Panc1 (cell line): ENCODE data around the gene PPP1R3C. TPM values are rescaled to one million over a fixed set of nuclear protein-coding genes. Genes with fewer than 3 reads are reported as not detected.

Source experiments
- ATAC-seq: fragments of 200-7000 bp; cut with Tn5 transposase; 2 replicates; pipeline ENCODE4 v1.9.1; 2020; ENCODE audit warnings: mild to moderate bottlenecking, moderate library complexity
- Bru-seq: library from RNA; stranded (reverse); fragments of 400-500 nt; gene quantifications from one replicate; lab custom pipeline; 2021; lab: Mats Ljungman, UMichigan
- BruChase-seq, 2 experiments: library from RNA; stranded (reverse); fragments of 400-500 nt; gene quantifications; one replicate each; lab custom pipeline; 2021; lab: Mats Ljungman, UMichigan
- BruUV-seq: library from RNA; stranded (reverse); fragments of 400-500 nt; replicated peaks from 2 replicates; lab custom pipeline; 2021; lab: Mats Ljungman, UMichigan
- CTCF ChIA-PET: fragments of 300-600 bp; sonication (Branson Sonifier 250); formaldehyde crosslinking; loops from one replicate; lab custom pipeline; 2022; ENCODE audit warnings: antibody characterized with exemption; lab: Charles Lee
- POLR2A ChIA-PET: fragments of 300-600 bp; sonication (Branson Sonifier 250); formaldehyde crosslinking; loops from one replicate; lab custom pipeline; 2022; ENCODE audit warnings: antibody characterized with exemption; lab: Charles Lee
- DNase-seq: peaks from one replicate; pipeline ENCODE4 v3.0.0-alpha.2; 2010; ENCODE audit warnings: low read depth, low spot score
- H3K27ac ChIP-seq: 2 replicates; pipeline ENCODE4 v1.5.1; 2011; ENCODE audit warnings: mild to moderate bottlenecking, low read length, inconsistent platforms
- H3K27me3 ChIP-seq: fragments of 200-500 bp; sonication (Bioruptor generic); 2 replicates; pipeline ENCODE4 v1.6.0; 2014; ENCODE audit warnings: low read length, inconsistent platforms; ENCODE audit not compliant: control insufficient read depth, insufficient read depth
- H3K36me3 ChIP-seq: fragments of 200-500 bp; sonication (Bioruptor generic); 2 replicates; pipeline ENCODE4 v1.5.1; 2014; ENCODE audit warnings: inconsistent platforms, mild to moderate bottlenecking, low read length, moderate library complexity; ENCODE audit not compliant: control insufficient read depth, insufficient read depth
- H3K4me1 ChIP-seq: 2 replicates; pipeline ENCODE4 v1.5.1; 2011; ENCODE audit warnings: inconsistent platforms, mild to moderate bottlenecking, low read length, moderate library complexity; ENCODE audit not compliant: control insufficient read depth, insufficient read depth
- H3K4me3 ChIP-seq, 2 experiments: 2 replicates each; pipeline ENCODE4 v1.5.1; 2011 to 2012; ENCODE audit warnings: low read depth in 2 of 2, low read length in 2 of 2, mild to moderate bottlenecking in 2 of 2, inconsistent platforms in 1 of 2, moderate library complexity in 1 of 2
- H3K9me3 ChIP-seq: fragments of 200-500 bp; sonication (Bioruptor generic); 2 replicates; pipeline ENCODE4 v1.5.1; 2014; ENCODE audit warnings: low read depth, mild to moderate bottlenecking, inconsistent platforms, low read length, moderate library complexity; ENCODE audit not compliant: control insufficient read depth, insufficient read depth
- POLR2AphosphoS5 ChIP-seq: IDR thresholded peaks from 2 replicates; pipeline ENCODE4 v1.6.1; 2012; ENCODE audit warnings: mild to moderate bottlenecking, low read depth, low read length, moderate library complexity
- SIN3A ChIP-seq: IDR thresholded peaks from 2 replicates; pipeline ENCODE4 v1.6.1; 2012; ENCODE audit warnings: low read depth, mild to moderate bottlenecking, low read length, moderate library complexity, borderline replicate concordance; ENCODE audit not compliant: insufficient read depth
- TCF7L2 ChIP-seq: IDR thresholded peaks from 2 replicates; pipeline ENCODE4 v1.6.1; 2011; ENCODE audit warnings: mild to moderate bottlenecking, low read depth, low read length, inconsistent platforms
- in situ Hi-C: cut with HindIII; loops from 2 replicates; pipeline ENCODE4 v1.10.0; 2016; ENCODE audit warnings: low sequenced_read_pairs, low pct_unique_long_range_greater_than_20kb
- intact Hi-C: fragments of 100-400 bp; cut with micrococcal nuclease; formaldehyde crosslinking; loops from one replicate; pipeline ENCODE4 v1.10.0; 2022; ENCODE audit not compliant: unreplicated experiment
- long read RNA-seq: library from polyadenylated mRNA; unstranded; transcript quantifications from one replicate; pipeline ENCODE4 v2.0.0, GENCODE V29; 2021; ENCODE audit not compliant: unreplicated experiment
- polyA plus RNA-seq: library from polyadenylated mRNA; unstranded; fragments of >200 nt; gene quantifications from one replicate; pipeline ENCODE4 v1.2.1, GENCODE V29; 2012; ENCODE audit warnings: missing spikeins; ENCODE audit not compliant: insufficient read length
- total RNA-seq: library from RNA; stranded (reverse); gene quantifications from one replicate; pipeline ENCODE4 v1.2.1, GENCODE V29; 2021; ENCODE audit not compliant: unreplicated experiment
- TF ChIP-seq, protein P1 (sequence below), 2 experiments: IDR thresholded peaks; 2 replicates each; pipeline ENCODE4 v1.6.1; 2011 to 2012; ENCODE audit warnings: low read depth in 2 of 2, control low read depth in 1 of 2, low read length in 1 of 2, mild to moderate bottlenecking in 1 of 2, moderate library complexity in 1 of 2; ENCODE audit not compliant: insufficient read depth in 1 of 2
- TF ChIP-seq, protein P2 (sequence below): fragments of 450-650 bp; IDR thresholded peaks from 2 replicates; pipeline ENCODE4 v1.5.1; 2017; ENCODE audit warnings: mild to moderate bottlenecking

PPP1R3C gene
- total RNA-seq, result 1.2 TPM
- polyA plus RNA-seq, result 0.94 TPM
- Bru-seq, nascent RNA, result percentile 37 among the genes with signal in this experiment
- BruChase-seq, experiment 1, labeled RNA remaining after a 2-hour chase, result percentile 44 among the genes with signal in this experiment
- BruChase-seq, experiment 2, labeled RNA remaining after a 6-hour chase, result percentile 33 among the genes with signal in this experiment
- long read RNA-seq, partial matches to known transcripts, result 0 of 1 reads
- long read RNA-seq, other reads (novel, unspliced or antisense), result 0 of 1 reads

DNA sequence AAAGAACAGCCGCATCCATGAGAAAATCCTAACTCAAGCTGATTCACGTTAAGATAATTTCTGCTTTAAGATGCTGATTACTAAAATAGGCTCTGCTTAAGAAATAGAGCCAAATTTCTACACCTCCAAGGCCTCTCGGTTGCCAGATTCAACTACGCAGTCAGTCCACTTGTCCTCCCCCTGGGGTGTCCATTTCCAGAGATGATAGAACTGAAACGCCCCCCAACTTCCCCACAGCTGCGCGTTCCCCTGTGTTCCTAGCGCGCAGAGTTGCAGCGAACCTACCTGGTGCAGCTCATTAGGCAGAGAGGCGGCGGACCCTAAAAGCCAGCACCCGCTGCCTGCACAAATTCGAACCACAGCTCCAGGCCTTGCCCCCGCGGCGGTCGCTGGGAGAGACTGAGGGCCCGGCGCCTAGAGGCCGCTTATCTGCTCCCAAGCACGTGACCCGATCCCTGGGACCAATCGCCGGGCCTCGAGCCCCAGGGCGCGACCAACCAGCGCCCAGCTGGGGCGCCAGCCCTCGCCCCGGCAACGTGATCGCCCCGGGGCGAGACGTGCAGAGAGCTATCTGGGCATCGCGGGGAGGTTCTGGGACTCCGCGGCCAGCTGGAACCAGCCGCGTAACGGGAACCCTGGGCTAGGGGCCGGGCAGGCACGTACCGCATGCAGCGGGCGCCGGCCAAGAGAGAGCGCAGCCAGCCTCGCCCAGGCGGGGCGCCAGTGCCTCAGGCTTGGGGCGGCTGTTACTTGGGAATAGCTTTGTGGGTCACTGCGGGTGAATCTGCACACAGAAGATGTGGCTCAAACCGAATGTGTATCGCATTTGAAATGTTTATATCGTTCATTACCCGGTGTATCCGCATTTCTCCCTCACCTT, at the start of gene PPP1R3C:
TSS of gene PPP1R3C (minus strand) at position 401 of the 880 bp plus-strand sequence. CDS start at position 299, 102 bp downstream.
- Histone ChIP-seq H3K27me3 (peaks cover 13% of the 10 kb centered on the region), H3K9me3 (no peaks in the 10 kb centered on the region), H3K4me3 (peak within 1 kb of the TSS; percentile 57 to 62), H3K27ac (peak within 1 kb of the TSS; percentile 45), H3K4me1 (peaks cover 7% of the 10 kb centered on the region; the same call in 1 of the 2 replicates), H3K36me3 (no peaks in the 10 kb centered on the region)
- in situ Hi-C loops (no loop called here), intact Hi-C loops (loop anchor here (10.0 kb wide), 1 partner anchor 272 kb away; the partner anchor contains the start of gene FGFBP3)
- BruUV-seq, result no TSS peak
- POLR2A ChIA-PET, result interaction anchor here (0.6 kb wide), 2 partner anchors 50 to 468 kb away, joined by 3 read pairs; no protein-coding TSS in a partner anchor
- CTCF ChIA-PET, result interaction anchor here (0.6 to 1.5 kb wide), 3 partner anchors 74 to 775 kb away, joined by 3 to 4 read pairs (median 4); partner anchors contain the start of gene HTR7
- ATAC-seq (peak; percentile 95), DNase-seq (peak; percentile 42)
- no peak; the same call in 1 of the 2 replicates for TF ChIP-seq TCF7L2
- TF ChIP-seq SIN3A, result 0 out of 2 replicates have a peak, but pooled peaks have one; percentile 18
- TF ChIP-seq POLR2AphosphoS5, result no peak
- TF ChIP-seq, protein P1, sequence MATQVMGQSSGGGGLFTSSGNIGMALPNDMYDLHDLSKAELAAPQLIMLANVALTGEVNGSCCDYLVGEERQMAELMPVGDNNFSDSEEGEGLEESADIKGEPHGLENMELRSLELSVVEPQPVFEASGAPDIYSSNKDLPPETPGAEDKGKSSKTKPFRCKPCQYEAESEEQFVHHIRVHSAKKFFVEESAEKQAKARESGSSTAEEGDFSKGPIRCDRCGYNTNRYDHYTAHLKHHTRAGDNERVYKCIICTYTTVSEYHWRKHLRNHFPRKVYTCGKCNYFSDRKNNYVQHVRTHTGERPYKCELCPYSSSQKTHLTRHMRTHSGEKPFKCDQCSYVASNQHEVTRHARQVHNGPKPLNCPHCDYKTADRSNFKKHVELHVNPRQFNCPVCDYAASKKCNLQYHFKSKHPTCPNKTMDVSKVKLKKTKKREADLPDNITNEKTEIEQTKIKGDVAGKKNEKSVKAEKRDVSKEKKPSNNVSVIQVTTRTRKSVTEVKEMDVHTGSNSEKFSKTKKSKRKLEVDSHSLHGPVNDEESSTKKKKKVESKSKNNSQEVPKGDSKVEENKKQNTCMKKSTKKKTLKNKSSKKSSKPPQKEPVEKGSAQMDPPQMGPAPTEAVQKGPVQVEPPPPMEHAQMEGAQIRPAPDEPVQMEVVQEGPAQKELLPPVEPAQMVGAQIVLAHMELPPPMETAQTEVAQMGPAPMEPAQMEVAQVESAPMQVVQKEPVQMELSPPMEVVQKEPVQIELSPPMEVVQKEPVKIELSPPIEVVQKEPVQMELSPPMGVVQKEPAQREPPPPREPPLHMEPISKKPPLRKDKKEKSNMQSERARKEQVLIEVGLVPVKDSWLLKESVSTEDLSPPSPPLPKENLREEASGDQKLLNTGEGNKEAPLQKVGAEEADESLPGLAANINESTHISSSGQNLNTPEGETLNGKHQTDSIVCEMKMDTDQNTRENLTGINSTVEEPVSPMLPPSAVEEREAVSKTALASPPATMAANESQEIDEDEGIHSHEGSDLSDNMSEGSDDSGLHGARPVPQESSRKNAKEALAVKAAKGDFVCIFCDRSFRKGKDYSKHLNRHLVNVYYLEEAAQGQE (IDR thresholded peaks at IDR 0.05; ENCODE audit: insufficient read depth in 1 of 2, low read depth in 2 of 2, low read length in 1 of 2), result no peak
- TF ChIP-seq, protein P2, sequence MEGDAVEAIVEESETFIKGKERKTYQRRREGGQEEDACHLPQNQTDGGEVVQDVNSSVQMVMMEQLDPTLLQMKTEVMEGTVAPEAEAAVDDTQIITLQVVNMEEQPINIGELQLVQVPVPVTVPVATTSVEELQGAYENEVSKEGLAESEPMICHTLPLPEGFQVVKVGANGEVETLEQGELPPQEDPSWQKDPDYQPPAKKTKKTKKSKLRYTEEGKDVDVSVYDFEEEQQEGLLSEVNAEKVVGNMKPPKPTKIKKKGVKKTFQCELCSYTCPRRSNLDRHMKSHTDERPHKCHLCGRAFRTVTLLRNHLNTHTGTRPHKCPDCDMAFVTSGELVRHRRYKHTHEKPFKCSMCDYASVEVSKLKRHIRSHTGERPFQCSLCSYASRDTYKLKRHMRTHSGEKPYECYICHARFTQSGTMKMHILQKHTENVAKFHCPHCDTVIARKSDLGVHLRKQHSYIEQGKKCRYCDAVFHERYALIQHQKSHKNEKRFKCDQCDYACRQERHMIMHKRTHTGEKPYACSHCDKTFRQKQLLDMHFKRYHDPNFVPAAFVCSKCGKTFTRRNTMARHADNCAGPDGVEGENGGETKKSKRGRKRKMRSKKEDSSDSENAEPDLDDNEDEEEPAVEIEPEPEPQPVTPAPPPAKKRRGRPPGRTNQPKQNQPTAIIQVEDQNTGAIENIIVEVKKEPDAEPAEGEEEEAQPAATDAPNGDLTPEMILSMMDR, result peak; percentile 75

DNA sequence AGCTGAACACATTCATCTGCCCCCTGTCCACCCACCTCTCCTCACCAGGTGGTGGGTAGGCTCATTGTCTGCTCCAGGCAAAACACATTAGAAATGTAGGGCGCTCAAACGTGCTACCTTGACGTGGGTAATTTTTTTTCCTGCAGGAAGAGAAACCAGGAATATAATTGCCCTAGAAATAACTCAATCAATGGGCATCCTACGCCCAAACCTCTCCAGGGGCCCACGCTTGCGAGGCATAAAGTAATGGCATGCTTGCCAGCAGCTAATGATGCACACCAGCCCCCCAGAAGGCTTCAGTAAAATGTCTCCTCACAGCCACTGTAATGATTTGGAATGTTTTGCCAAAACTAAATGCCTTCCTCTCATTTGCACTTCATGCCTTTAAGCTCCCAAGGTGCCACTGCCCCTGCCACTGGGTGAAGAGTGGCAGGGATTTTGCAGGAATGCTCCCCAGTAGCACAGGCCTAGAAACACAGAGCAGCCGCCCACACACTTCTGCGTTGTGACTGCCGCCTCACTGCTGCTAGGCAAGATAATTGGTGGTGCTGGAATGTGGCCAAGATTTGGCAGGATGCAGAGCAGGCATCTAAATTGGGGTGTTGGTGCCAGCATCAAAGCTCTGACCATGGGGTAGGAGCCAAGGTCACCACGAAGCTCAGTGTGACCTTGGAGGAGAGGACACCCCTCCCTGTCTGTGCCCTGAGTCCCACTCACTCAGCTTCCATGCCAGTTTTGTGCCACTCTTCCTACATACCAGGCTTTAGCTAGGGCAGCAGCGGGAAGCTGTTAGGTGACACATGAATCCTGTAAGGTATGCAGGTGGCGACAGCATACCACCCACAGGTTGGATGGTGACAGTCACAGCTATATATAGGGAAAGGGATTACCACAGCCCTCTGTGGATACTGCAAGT, 48.7 kb upstream of the PPP1R3C start:
- intact Hi-C loops, result no loop called here
- ChIA-PET CTCF (no interaction called here), POLR2A (no interaction called here)
- no TSS peak for BruUV-seq
- Histone ChIP-seq H3K36me3 (no peaks in the 10 kb centered on the region), H3K27me3 (no peaks in the 10 kb centered on the region), H3K27ac (no peak overlapping the region), H3K9me3 (no peaks in the 10 kb centered on the region), H3K4me3 (no peak overlapping the region), H3K4me1 (no peaks in the 10 kb centered on the region)
- TF ChIP-seq, protein P2, result no peak
- TF ChIP-seq, protein P1 (IDR thresholded peaks at IDR 0.05; ENCODE audit: insufficient read depth in 1 of 2, low read depth in 2 of 2, low read length in 1 of 2), result no peak
- no peak for TF ChIP-seq POLR2AphosphoS5
- DNase-seq (no peak), ATAC-seq (no peak)
- in situ Hi-C loops, result no loop called here
